HG03097 (cell line): ENCODE data around the gene ZNF319.
"Not testable (repeated sequence)": the region's sequence is repeated elsewhere in the genome, so short reads cannot be mapped to it uniquely, and the experiment has no call there.

Source experiments
- ATAC-seq: cut with Tn5 transposase; IDR thresholded peaks from one replicate; pipeline ENCODE4 v1.9.1; 2021; ENCODE audit not compliant: unreplicated experiment, low FRiP score

Gene ZNF319

GRCh38 chr16:57979006-57979585 lies 21.4 kb downstream of the ZNF319 start:
- no peak for ATAC-seq

GRCh38 chr16:57978070-57978465 lies 22.4 kb downstream of the ZNF319 start:
- ATAC-seq: not testable (repeated sequence)

DNA sequence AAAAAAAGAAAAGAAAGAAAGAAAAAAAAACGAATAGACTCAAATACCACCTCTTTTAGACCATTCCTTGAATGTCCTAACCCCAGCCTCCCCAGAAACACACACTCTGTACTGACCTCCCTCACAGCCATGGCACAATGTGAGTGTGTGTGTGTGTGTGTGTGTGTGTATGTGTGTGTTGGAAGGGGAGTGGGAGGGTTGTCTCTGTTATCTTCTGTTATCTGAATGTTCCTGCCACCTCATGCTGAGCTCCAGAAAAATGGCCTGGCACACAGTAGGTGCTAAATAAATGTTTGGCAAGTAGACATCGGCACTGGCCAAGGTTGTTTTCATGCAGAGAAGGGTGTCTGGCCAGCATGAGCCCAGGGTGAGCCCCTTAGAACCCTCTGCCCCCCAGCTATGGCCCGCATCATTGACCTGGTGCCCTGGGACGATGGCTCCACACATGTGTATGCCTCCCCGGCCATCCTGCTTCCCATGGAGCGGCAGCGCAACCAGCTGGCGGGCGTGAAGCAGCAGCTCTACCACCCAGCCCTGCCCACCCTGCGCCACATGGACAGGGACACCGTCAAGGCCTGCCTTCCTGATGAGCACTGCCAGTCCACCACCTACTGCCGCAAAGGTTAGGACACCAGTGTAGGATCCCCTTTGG lies 22.9 kb downstream of the ZNF319 start:
- no peak for ATAC-seq

DNA sequence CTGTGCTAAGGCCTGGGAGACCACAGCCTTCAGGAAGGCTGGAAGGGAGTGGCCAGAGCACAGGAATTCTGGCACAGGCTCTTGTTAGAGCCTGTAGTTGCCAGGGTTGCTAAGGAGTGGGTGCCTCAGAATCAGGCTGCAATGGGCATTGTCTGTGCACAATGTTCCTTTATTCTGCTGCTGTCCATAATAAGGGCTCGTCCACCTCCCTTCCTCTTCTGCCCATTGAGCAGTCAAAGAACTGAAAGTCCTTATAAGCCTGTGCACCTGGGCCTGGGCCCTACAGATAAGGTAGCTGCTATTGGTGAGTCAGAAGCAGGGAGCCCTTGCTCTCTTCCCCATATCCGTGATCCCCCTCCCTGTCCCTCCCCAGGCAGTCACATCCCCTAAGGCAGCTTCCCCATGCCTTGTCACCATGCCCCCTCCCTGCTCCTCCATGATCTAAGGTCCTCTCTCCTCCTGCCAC lies 24.1 kb downstream of the ZNF319 start:
- no peak for ATAC-seq

- ATAC-seq: no peak
Observed at GRCh38 chr16:57972306-57972705, 28.2 kb downstream of the ZNF319 start.

- no peak for ATAC-seq
Observed at GRCh38 chr16:57971848-57972247, 28.6 kb downstream of the ZNF319 start.

DNA sequence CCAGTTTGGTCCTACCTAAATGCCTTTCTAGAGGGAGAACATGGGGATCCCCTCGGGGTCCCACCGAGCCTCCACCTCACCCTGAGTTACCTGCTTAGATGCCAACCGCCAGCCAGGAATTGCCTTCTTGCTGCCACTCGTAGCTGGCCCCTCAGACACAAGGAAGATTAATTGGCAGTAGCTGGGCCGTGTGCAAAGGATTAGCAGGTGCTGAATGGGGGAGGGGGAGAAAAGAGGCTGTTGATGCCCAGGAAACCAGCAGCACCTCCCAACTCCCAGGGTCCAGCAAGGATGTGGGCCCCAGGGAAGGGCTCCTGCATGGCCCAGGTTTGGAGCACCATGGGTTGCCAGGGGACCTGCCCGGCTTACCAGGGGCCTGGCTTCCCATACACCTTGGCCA lies 29.5 kb downstream of the ZNF319 start, which contains the start of gene CNGB1:
Gene CNGB1, minus strand, starts transcription at position 159 of the 400 bp plus-strand sequence. CDS start 3,842 bp downstream, outside the sequence.
- ATAC-seq: no peak

DNA sequence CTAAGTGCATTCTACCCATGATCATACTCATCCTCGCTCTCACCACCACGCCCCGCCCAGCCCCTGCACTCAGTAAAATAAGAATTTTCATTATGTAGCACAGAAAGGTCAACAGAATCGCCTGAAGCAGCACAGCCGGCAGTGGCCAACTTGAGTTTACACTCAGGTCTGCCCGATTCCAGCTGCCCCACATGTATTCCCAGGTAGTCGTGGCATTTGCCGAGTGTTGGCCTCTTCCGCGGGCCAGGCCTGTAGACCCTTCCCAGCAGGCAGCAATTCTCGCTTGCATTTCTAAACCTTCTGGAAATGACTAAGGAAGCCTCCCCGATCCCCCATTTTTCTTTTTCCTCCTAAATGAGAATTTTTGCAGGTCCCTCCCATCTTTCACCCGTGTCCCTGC lies 30.2 kb downstream of the ZNF319 start:
- no peak for ATAC-seq

GRCh38 chr16:57969451-57970123 lies 30.9 kb downstream of the ZNF319 start:
- ATAC-seq: no peak

- ATAC-seq: no peak
Observed at GRCh38 chr16:57967916-57968315, 32.6 kb downstream of the ZNF319 start.

DNA sequence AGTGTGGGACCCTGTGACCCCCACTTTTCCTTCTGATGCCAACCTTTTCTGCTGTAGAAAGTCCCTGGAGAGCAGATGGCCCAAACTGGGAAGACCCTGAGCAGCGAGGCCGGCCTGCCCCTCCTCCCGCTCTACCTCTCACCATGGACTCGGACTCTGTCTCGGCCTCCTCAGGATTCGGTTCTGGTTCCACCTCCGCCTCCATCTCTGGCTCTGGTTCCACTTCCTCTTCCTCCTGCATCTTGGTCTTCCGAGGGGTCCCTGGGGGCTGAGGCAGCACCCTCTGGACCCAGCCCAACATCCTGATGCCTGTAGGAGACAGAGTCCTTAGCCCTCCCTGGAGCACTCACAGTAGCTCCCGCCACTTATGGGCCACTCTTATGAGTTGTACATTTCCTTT lies 33.5 kb downstream of the ZNF319 start:
- ATAC-seq: no peak

GRCh38 chr16:57966204-57966771 lies 34.2 kb downstream of the ZNF319 start:
- ATAC-seq: no peak

DNA sequence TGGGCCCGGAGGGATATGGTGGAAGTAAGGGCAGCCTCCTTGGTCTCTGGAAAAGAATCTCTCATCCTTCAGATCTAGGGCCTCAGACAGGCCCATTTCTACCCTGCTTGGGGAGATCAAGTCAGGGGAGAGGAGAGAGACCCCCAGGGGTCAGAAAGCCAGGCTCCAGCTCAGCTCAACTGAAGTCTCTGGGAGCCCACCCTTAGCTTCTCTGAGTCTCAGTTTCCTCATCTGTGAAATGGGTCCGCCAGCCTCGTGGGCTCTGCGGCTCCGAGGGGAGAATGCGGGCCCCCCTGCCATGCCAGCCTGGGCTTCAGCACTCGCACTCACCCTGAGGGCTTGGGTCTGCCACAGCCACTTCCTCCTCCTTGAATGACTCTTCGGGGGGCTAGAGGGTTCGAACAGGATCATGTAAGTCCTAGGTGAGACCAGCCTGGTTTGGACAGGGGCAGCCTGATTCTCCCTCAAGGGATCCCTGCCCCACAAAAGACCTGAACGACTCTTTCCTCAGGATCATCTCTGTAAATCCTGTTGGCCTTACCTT lies 36.2 kb downstream of the ZNF319 start:
- ATAC-seq: no peak

DNA sequence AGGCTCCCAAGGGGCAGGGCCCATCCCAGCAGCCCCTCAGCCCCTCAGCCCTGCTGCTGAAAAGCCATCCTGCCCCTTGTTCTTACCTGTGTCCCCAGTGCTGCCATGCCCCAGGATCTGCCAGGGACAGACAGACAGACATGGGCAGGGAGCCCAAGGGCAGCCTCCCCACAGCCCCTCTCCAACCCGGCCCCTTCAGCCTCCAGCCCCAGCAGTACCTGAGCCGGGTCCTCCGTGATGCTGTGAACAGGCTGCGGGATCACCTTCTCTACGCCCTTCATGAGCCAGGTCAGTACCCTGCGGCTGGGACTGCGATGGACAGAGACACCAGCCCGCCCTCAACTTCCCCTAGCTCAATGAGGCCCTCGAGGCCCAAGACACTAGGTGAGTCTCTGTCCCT lies 37.7 kb downstream of the ZNF319 start:
- no peak for ATAC-seq

GRCh38 chr16:57962046-57962445 lies 38.4 kb downstream of the ZNF319 start:
- no peak for ATAC-seq

- no peak for ATAC-seq
Observed at GRCh38 chr16:57961538-57961937, 38.9 kb downstream of the ZNF319 start.

DNA sequence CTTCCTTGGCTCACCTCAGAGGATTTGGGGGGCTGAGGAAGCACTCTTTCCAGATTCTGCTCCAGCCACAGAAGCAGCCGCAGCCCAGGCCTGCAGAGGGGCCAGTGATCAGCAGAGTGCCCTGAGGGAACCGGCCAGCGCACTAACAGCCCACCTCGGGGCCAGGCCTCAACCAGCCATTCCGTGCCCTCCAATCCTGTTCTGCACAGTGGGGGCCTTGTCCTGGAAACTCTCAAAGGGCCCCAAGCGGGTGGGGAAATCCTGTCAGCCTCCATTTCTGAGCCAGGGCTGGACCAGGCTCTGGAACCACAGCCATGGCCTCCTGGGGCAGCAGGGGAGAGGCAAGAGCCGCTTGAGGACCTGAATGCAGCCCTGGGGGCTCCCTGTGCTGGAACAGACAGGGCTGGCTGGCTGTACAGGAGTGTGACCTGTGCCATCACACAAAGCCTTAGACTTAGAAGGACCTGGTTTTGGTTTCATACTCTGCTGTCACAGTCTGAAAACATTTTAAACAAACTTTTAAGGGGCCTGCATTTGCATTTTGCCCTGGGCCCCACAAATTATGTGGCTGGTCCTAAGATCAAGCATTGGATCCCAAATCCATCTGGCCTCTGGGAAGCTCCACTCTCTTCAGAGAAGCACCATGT lies 39.5 kb downstream of the ZNF319 start:
- ATAC-seq: no peak

DNA sequence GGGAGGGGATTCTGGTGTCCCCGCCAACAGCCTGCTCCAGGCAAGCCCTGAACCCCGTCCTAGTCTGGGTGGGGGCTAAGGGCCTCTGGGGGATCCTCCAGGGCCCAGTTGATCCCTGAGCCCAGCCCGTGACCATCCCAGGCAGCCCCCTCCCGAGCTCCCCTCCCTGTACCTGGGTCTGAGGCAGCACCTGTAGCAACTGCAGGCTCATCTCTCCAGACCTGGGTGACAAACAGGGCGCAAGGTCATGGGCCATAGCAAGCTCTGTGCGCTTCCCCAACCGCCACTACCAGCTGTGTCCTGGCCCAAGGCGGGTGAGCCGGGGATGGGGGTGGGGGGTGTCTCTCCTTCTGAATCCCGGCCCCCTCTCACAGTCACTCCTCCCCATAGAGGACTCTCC lies 40.2 kb downstream of the ZNF319 start:
- ATAC-seq: no peak

GRCh38 chr16:57959804-57960203 lies 40.7 kb downstream of the ZNF319 start:
- ATAC-seq: no peak

DNA sequence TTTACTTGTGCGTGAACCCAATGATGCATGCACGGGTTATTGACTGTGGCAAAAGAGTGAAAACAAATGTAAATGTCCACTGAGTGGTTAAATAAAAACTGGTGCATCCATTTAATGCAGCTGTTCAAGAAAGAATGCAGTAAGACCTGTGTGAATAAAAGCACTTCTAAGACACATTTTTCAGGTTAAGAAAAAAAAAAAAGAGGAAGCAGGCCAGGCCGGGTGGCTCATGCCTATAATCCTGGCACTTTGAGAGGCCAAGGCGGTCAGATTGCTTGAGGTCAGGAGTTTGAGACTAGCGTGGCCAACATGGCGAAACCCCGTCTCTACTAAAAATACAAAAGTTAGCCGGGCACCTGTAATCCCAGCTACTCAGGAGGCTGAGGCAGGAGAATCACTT lies 41.4 kb downstream of the ZNF319 start:
- no peak for ATAC-seq

DNA sequence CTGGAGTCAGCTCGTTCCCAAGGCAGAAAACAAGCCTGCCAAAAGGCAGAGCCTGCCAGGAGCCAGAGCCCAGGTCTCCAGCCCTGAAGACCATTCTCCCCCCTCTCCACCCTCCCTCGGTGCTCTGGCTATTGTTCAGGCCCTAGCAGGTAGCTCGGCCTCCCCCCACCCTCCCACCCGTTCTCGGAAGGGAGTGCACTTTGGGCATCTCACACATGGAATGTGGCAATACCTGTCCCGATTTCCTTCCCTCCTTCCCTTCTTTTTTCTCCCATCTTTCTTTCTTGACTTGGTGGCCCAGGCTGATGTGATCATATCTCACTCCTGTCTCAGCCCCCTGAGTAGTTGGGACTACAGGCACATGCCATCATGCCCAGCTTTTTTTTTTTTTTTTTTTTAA lies 41.9 kb downstream of the ZNF319 start:
- no peak for ATAC-seq
